OCI-LY7 (cell line): ENCODE data around the gene GLIS1.

Experiments used
- EZH2phosphoT487 ChIP-seq: fragments of 200-600 bp; sonication (generic); IDR thresholded peaks from 2 replicates; pipeline ENCODE4 v1.6.1; 2018; ENCODE audit warnings: low read depth, borderline replicate concordance, mild to moderate bottlenecking, mixed run types, antibody characterized with exemption, low read length, moderate library complexity, mixed read lengths
- TF ChIP-seq, protein P1 (sequence below): fragments of 200-600 bp; sonication (generic); conservative IDR thresholded peaks from 2 replicates; pipeline ENCODE4 v1.5.1; 2014; ENCODE audit warnings: mild to moderate bottlenecking, antibody characterized with exemption, low read length, moderate library complexity, mixed read lengths

DNA sequence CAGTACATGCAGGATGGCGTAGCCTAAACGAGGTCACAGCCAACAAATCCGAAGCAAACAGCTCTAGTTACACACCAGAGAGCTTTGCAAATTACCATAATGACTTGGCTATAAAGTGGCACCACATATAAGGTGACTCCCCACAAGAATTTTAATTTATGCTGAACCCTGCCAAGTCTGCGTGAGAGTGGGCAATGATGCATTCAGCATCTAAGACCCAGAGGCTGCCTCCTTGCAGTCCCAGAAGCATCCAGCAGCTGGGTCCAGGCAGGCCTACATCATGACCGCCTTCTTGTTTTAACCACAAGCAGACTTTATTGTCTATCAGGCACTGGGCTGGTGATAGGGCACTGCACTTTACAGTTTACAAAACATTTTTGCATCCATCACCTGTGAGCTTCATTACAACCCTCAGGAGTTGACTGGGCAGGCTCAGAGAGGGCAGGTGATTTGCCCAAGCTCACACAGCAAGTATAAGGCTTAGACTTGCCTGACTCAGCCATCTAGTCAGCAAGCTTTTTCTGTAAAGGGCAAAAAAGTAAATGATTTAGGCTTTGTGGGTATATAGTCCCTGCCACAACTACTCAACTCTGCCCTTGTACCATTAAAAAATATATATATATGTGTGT is 134.6 kb downstream of the GLIS1 start:
- no peak for TF ChIP-seq EZH2phosphoT487
- TF ChIP-seq, protein P1, sequence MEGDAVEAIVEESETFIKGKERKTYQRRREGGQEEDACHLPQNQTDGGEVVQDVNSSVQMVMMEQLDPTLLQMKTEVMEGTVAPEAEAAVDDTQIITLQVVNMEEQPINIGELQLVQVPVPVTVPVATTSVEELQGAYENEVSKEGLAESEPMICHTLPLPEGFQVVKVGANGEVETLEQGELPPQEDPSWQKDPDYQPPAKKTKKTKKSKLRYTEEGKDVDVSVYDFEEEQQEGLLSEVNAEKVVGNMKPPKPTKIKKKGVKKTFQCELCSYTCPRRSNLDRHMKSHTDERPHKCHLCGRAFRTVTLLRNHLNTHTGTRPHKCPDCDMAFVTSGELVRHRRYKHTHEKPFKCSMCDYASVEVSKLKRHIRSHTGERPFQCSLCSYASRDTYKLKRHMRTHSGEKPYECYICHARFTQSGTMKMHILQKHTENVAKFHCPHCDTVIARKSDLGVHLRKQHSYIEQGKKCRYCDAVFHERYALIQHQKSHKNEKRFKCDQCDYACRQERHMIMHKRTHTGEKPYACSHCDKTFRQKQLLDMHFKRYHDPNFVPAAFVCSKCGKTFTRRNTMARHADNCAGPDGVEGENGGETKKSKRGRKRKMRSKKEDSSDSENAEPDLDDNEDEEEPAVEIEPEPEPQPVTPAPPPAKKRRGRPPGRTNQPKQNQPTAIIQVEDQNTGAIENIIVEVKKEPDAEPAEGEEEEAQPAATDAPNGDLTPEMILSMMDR, result no peak
